Measurements from ENCODE around the gene USP34.
"Not testable (repeated sequence)": the region's sequence is repeated elsewhere in the genome, so short reads cannot be mapped to it uniquely, and the experiment has no call there.

USP34 gene

DNA sequence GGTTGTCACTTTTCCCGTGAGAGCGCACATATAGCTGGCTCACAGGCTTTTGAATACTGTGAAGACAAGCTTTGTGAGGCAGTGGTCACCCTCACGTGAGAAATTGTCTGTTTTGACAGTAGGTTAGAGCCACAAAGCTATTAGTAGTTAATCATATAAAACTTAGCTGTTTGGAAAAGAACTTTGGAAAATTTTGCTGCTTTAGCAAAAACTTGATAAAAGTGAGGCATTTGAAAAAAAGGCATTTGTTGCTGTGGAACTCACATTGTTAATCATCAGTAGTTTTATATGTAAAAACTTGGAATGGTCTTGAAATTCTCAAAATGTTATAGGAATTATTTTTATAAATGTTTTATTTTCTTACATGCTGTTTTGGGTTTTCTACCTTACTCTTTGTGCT is 286.6 kb downstream of the USP34 start:
- DNase-seq (ENCODE audit: low read depth), result no peak

- DNase-seq (ENCODE audit: low read depth), result no peak
These were observed 287.1 kb downstream of the USP34 start for GRCh38 chr2:61183795-61184194.

DNA sequence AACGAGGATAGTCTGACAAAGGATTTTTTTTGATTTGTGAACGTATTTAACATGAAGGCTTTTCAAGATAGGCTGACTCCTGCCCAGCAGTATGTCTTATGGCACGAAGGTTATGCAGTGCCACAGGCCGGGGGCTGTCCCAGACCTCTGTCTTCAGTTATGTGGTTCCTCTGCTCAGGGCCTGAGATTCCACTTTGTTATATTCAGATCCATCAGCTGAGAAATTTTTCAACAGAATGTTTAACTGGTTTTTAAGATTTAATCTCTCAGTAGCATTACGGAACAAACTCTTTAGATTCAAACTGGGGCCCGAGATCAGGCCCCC is 288.9 kb downstream of the USP34 start:
- no peak for DNase-seq (ENCODE audit: low read depth)

GRCh38 chr2:61181382-61182058 is 289.4 kb downstream of the USP34 start:
- DNase-seq (ENCODE audit: low read depth), result no peak

- DNase-seq (ENCODE audit: low read depth), result no peak
These were observed 290.2 kb downstream of the USP34 start for GRCh38 chr2:61180686-61181085.

DNA sequence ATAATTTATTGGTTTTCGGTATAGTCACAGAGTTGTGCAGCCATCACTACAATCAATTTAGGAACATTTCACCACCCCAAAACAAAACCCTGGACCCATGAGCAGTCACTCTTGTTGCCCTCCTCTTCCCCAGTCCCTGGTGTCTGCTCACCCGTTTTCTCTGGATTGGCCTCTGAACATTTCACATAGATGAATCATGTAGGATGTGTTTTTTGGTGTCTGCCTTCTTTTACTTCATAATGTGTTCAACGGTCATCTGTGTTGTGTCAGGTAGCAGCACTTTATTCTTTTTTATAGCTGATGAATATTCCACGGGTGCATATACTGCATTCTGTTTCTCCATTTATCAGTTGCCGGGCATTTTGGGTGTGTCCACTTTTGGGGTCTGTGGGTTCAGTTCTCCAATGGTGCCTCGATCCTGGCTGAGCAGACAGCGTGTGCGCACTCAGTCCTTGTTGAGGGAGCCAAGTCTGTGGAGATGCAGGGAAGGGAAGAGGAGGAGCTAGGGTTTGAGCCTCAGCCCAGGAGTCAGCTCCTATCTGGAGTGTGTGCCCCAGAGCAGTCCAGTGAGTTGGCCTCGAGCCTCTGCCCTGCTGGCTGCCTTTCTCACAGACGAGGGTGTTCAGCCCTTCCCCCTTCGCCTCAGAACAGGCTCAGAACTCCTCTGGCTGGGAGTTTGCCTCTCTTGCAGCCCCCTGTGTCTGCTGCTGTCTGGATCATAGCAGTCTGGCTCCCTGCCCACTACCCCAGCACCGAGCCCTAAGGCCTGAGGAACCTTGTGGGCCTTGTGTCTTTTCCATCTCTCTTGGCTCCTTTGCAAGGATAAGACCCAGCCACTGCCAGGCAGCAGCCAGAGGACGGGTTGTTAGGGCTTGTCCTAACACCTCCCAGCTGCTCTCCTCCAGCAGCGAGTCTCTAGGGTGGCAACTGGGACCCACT is 290.9 kb downstream of the USP34 start:
- no peak for DNase-seq (ENCODE audit: low read depth)

GRCh38 chr2:61178603-61179545 is 292.0 kb downstream of the USP34 start:
- no peak for DNase-seq (ENCODE audit: low read depth)

GRCh38 chr2:61177727-61178549 is 292.9 kb downstream of the USP34 start:
- DNase-seq (ENCODE audit: low read depth), result peak; percentile 12

DNA sequence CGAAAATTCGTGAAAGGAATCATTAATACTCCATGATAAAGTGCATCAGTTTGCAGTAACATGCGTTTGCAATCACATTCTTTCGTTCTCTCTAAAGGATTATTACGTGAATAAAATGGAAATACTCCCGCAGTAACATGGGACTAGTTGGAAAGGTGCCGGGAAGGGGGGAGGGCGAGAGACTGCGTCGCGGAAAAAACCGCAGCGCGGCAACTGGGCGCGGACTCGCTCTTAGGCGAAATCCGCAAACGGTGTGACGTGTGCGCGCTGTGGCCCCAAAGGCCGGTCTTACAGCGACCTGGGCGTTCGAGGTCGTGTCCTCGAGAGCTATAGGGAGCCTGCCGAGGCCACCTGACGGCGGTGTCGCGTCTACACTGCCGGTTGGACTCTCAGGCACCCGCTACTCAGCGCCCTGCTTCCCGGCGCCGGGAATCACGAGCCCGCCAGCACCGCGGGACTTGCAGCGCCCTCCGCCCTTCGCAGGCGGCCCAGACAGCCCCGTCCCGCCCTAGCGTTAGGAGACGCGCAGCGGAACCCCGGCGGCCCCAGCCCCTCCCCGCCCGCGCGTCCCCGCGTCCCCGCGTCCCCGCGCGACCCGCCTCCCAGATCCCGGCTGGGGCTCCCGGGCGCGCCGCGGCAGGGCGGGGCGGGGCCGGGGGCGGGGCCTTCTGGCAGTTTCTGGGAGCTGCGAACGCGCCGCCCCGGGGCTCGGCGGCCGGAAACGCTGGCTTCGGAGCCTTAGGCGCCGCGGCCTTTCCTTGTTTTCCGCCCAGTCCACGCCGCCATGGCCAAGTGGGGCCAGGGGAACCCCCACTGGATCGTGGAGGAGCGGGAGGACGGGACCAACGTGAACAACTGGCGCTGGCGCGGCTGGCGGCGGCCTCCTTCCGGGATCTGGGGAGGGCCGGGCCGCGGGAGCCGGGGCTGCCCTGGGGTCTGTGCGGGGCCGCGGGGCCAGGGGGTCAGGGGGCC is 293.8 kb downstream of the USP34 start:
- DNase-seq (ENCODE audit: low read depth), result peak; percentile 93

DNA sequence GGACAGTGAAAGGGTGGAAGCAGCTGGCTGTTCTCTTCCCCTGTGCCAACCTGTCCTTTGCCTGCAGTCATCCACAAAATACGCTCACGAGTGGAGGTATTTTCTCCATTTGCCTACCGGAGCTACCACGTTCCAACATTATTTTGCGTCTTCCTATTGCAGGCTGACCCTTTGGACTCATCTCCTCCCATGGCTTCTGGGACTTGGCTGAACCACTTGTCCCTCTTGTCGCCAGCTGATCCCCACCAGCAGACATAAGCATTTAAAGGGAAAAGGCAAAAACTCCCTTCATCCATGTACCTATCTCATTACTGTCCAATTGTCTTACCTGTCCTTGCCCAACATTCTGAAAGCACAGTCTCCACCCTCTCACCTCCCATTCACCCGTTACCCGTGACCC is 295.9 kb downstream of the USP34 start:
- DNase-seq (ENCODE audit: low read depth), result no peak

DNA sequence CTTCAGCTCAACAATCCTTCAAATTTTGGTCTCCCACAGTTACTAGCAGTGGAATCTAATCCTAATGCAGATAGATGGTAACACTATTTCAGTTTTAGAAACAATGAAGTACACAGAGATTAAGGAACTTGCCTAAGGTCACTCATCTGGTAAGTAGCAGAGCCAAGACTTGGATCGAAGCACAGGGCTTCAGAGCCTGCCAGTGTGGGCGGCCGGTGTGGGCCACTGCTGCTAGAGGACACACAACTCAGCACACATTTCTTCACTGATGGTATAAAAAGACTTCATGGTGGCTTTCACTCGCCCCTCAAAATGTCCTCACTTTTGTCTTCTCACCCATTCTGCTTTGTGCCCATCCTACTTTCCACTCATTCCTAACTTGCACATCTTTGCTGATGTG is 297.8 kb downstream of the USP34 start:
- no peak for DNase-seq (ENCODE audit: low read depth)

- DNase-seq (ENCODE audit: low read depth), result no peak
These were observed 298.2 kb downstream of the USP34 start for GRCh38 chr2:61172671-61173070.

DNA sequence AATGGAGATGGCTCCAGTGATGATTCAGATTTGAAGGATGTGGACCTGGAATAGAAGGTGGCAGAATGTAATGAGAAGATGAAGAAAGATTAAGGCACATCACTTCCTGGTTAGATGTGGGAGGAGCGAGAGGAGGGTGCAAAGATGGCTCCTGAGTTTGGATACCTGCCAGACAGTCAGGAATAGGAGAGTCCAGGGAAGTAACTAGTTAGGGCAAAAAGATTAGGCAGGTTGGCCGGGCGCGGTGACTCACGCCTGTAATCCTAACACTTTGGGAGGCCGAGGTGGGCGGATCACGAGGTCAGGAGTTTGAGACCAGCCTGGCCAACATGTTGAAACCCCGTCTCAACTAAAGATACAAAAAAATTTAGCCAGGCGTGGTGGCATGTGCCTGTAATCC is 303.3 kb downstream of the USP34 start:
- no peak for DNase-seq (ENCODE audit: low read depth)

- DNase-seq (ENCODE audit: low read depth), result no peak
These were observed 304.9 kb downstream of the USP34 start for GRCh38 chr2:61165946-61166345.

DNA sequence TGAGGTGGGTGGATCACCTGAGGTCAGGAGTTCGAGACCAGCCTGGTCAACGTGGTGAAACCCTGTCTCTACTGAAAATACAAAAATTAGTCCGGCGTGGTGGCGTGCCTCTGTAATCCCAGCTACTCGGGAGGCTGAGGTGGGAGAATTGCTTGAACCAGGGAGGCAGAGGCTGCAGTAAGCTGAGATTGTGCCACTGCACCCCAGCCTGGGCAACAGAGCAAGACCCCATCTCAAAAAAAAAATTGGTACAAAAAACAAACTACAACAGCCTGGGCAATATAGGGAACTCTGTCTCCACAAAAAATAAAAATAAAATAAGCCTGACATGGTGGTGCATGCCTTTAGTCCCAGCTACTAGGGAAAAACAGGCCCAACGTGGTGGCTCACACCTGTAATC is 305.8 kb downstream of the USP34 start:
- not testable (repeated sequence) for DNase-seq (ENCODE audit: low read depth)

- DNase-seq (ENCODE audit: low read depth), result no peak
These were observed 308.2 kb downstream of the USP34 start for GRCh38 chr2:61162721-61163120.

DNA sequence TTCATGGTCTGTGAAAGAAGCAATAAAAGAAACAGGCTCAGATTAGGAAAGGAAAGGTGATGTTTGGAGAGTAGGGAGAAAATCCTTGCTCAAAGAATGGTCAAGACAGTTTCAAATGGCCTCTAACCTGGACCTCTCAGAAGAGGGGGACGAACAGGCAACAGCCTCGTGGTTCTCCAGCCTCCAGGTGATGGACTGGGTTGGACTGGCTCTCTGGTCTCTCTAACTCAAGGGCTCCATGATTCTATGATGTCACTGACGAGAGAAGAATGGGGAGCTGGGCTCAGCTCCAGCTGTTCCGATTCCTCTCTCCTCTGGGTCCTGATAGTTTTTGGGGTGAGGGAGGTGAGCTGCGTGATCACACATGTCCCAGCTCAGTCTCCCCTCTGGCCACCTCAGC is 309.0 kb downstream of the USP34 start, which contains the start of gene C2orf74:
C2orf74 (plus strand) TSS at position 301 of the 400 bp plus-strand sequence. CDS start 327 bp downstream, outside the sequence.
- no peak for DNase-seq (ENCODE audit: low read depth)

DNA sequence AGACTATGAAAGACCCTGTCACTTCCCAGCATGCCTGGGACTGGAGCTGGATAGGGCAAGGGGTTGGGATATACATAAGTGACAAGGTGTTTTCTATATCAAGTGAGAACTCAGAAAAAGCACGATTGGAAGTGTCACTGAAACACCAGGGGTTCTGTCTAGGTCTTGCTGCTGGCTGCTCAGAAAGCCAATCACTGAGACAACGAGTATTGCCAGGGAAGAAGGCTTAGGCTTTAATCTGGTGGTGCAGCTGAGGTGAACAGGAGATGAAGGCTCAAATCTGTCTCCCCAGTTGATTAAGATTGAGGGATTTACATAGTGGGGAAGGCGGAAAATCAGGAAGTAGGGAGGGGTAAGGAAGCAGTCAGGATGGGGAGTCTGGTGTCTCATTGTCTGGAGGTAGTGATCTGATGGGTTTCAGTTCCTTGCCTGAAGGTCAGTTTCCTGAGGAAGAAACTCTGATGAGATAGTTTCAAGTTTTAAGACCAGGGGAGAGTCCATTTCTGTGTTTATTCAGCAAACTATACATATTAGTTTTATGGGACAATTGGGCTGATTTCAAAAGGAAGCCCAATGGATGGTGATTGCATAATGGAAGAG is 312.4 kb downstream of the USP34 start:
- DNase-seq (ENCODE audit: low read depth), result no peak

GRCh38 chr2:61157371-61158003 is 313.4 kb downstream of the USP34 start:
- no peak for DNase-seq (ENCODE audit: low read depth)

All from activated T-helper 9 cell treated with anti-CD3 and anti-CD28 coated beads, Interleukin-2, amount 50 U/mL, for 16 hours (primary cell).